AG04449 (cell line): ENCODE results near the gene SETD5.

ENCODE experiments used
- CTCF ChIA-PET: fragments of 350-600 bp; formaldehyde crosslinking; extraction: SDS; loops from one replicate; lab custom pipeline; 2021; ENCODE audit warnings: antibody characterized with exemption; lab: Yijun Ruan, JAX
- POLR2A ChIA-PET: fragments of 400-600, 350-600 bp; formaldehyde crosslinking; extraction: SDS; loops from one replicate; lab custom pipeline; 2020; ENCODE audit warnings: antibody characterized with exemption, inconsistent platforms; lab: Yijun Ruan, JAX
- DNase-seq: peaks from one replicate; pipeline ENCODE4 v3.0.0-alpha.2; 2010; ENCODE audit warnings: low read depth, low spot score
- H3K4me3 ChIP-seq: 2 replicates; pipeline ENCODE4 v1.5.1; 2011; ENCODE audit warnings: low read depth, mild to moderate bottlenecking, control low read depth, low read length
- TF ChIP-seq, protein P1 (sequence below): IDR thresholded peaks from one replicate; pipeline ENCODE4 v1.5.1; 2011; ENCODE audit warnings: mild to moderate bottlenecking, moderate library complexity, low read length, control low read depth, inconsistent platforms; ENCODE audit not compliant: insufficient read depth; ENCODE audit errors: missing control alignments

Gene SETD5, protein sequence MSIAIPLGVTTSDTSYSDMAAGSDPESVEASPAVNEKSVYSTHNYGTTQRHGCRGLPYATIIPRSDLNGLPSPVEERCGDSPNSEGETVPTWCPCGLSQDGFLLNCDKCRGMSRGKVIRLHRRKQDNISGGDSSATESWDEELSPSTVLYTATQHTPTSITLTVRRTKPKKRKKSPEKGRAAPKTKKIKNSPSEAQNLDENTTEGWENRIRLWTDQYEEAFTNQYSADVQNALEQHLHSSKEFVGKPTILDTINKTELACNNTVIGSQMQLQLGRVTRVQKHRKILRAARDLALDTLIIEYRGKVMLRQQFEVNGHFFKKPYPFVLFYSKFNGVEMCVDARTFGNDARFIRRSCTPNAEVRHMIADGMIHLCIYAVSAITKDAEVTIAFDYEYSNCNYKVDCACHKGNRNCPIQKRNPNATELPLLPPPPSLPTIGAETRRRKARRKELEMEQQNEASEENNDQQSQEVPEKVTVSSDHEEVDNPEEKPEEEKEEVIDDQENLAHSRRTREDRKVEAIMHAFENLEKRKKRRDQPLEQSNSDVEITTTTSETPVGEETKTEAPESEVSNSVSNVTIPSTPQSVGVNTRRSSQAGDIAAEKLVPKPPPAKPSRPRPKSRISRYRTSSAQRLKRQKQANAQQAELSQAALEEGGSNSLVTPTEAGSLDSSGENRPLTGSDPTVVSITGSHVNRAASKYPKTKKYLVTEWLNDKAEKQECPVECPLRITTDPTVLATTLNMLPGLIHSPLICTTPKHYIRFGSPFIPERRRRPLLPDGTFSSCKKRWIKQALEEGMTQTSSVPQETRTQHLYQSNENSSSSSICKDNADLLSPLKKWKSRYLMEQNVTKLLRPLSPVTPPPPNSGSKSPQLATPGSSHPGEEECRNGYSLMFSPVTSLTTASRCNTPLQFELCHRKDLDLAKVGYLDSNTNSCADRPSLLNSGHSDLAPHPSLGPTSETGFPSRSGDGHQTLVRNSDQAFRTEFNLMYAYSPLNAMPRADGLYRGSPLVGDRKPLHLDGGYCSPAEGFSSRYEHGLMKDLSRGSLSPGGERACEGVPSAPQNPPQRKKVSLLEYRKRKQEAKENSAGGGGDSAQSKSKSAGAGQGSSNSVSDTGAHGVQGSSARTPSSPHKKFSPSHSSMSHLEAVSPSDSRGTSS (N-terminal part only)

DNA sequence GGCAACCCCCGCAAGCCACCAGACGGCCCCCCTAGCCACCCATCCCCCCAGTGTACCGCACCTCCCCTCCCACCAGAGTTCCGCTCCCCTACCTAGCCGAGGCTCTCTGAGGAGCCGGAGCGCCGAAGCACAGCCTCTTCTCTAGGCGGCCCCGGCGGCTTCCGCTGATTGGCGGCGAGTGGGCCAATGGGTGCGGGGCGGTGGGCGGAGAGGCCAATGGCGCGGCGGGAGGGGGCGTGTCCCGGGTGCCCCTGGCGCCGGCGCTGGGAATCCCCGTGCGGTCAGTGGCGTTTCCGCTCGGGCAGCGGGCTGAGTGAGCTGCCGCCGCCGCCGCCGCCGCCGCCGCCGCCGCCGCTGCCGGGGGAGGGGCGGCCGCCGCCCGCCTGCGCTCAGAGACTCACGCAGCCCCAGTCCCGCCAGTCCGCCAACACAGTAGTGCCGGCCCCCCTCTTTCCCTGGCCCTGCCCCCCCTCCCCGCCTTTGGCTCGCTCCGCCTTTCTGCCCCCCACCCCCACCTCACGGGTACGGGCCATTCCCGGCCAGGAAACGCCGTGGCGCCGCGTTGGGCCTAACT, at the start of gene SETD5:
TSS of gene SETD5 (plus strand) at position 284 of the 574 bp plus-strand sequence. CDS start 31,324 bp downstream, outside the sequence.
- ChIA-PET POLR2A (interaction anchor here (0.6 to 4.6 kb wide), 16 partner anchors 14 to 474 kb away, joined by 3 to 29 read pairs (median 6); partner anchors contain the start of genes OGG1 and THUMPD3), CTCF (interaction anchor here (0.6 to 2.7 kb wide), 3 partner anchors 14 to 26 kb away, joined by 3 to 9 read pairs (median 4); no protein-coding TSS in a partner anchor)
- H3K4me3 ChIP-seq, result peak within 1 kb of the TSS; percentile 95
- TF ChIP-seq, protein P1, sequence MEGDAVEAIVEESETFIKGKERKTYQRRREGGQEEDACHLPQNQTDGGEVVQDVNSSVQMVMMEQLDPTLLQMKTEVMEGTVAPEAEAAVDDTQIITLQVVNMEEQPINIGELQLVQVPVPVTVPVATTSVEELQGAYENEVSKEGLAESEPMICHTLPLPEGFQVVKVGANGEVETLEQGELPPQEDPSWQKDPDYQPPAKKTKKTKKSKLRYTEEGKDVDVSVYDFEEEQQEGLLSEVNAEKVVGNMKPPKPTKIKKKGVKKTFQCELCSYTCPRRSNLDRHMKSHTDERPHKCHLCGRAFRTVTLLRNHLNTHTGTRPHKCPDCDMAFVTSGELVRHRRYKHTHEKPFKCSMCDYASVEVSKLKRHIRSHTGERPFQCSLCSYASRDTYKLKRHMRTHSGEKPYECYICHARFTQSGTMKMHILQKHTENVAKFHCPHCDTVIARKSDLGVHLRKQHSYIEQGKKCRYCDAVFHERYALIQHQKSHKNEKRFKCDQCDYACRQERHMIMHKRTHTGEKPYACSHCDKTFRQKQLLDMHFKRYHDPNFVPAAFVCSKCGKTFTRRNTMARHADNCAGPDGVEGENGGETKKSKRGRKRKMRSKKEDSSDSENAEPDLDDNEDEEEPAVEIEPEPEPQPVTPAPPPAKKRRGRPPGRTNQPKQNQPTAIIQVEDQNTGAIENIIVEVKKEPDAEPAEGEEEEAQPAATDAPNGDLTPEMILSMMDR, result no peak
- DNase-seq, result peak; percentile 65

DNA sequence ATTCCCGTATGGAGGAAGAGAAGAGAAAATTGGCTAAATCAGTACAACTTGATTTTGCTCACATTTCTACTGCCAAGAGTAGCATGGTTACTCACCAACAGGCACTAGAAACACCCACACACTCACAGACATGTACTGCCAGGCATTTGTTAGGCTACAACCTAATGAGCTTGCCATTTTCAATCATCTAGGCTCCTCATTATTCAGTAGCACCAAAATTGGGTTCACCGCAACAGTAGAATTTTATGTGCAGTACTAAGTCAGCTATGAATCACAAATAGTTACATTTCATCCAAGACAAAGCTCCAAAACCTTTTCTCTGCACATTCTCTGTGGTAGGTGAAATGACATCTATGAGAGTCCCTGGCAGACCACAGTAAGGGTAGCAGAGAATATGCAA, 49.5 kb upstream of the SETD5 start:
- TF ChIP-seq, protein P1, result no peak
- ChIA-PET POLR2A (interaction anchor here (1.2 kb wide), 1 partner anchor 49 kb away, joined by 6 read pairs; the partner anchor contains the start of gene SETD5), CTCF (interaction anchor here (0.9 to 1.4 kb wide), 3 partner anchors 15 to 153 kb away, joined by 3 to 5 read pairs (median 3); partner anchors contain the start of gene THUMPD3)
- DNase-seq, result no peak
- H3K4me3 ChIP-seq, result no peak overlapping the region

DNA sequence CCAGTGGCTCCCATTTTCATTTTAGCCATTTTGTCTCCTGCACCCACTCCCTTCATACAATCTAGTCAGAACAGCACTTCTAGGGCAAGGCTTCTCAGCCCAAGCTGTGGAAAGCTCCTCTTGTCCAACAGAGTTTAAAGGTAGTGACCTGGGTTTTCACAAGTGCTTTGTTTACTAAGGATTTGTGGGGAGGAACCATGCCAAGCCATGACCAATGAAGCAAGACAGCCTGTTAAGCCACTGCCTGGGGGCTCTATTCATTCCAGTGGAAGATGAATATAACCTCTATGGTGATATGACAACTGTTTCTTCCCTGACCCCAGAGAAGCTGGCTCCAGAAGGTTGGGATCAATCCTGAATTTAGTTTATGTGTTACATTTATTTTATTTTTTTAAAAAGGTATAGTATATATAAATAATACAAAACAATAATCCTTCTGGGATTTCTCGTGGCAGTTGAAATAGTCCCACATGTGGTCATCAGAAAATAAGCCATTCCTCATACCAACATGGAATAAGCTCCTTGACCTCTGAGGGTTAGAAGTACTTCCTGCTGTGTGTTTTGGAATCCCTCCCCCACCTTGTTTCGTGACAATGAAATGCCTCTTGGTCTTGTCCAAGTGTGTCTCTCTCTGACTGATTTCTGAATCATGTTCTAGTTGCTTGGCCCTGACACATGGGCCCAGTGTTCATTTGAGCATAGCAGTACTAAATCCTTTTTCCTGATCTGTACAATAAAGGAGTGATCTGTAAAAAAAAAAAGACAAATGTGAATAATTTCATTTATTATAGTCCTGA, 47.9 kb upstream of the SETD5 start:
- no peak for DNase-seq
- TF ChIP-seq, protein P1, result no peak
- POLR2A ChIA-PET, result interaction anchor here (1.2 kb wide), 1 partner anchor 13 kb away, joined by 4 read pairs; the partner anchor contains the start of gene THUMPD3
- CTCF ChIA-PET, result interaction anchor here (1.0 to 1.5 kb wide), 8 partner anchors 10 to 378 kb away, joined by 3 to 6 read pairs (median 4); partner anchors contain the start of gene THUMPD3
- H3K4me3 ChIP-seq, result no peak overlapping the region

DNA sequence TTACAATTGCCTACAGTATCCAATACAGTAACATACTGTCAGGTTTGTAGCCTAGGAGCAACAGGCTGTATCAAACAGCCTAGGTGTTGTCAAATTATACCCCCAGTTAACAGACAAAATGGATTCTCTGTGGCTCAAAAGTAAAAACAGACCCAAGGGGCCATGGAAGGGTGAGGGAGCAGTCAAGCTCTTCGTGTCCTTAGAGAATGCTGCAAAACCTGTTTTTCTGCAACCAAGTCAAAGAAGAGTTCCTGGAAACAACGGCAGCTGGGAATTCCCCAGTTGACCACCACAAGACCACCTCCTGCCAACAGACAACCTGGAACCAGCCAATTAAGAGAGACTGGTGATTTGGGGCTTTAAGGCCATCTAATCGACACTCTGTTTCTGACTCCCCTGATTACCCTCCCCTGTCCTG, 45.7 kb upstream of the SETD5 start:
- POLR2A ChIA-PET, result no interaction called here

More for the DNA sequence above, 45.7 kb upstream of the SETD5 start:
- no peak for DNase-seq
- TF ChIP-seq, protein P1, result no peak
- CTCF ChIA-PET, result interaction anchor here (0.6 to 3.9 kb wide), 13 partner anchors 9 to 383 kb away, joined by 3 to 62 read pairs (median 5); partner anchors contain the start of gene THUMPD3
- no peak overlapping the region for H3K4me3 ChIP-seq
